HG03432 (cell line): ENCODE results near the gene AKTIP.

Source experiments
- ATAC-seq: cut with Tn5 transposase; IDR thresholded peaks from one replicate; pipeline ENCODE4 v1.9.1; 2021; ENCODE audit warnings: mild to moderate bottlenecking, moderate library complexity; ENCODE audit not compliant: unreplicated experiment

Gene AKTIP

DNA sequence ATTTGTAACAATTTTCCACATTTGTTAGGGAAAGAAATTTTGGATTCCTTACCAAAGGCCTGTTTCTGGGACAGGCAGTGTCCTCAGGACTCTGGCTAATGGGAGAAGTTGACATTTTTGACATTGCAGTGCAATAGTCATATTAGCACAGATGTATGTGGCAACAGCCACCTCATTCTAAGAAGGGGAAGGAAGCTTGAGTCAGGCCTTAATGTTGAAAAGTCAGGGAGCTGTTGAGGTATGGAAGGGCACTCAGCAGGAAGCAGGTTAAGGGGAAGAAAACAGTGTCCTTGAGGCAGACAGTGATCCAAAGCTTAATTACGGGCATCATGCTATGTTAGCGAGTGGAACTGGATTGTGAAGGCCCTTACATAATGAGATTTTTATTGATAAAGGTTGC lies 20.9 kb downstream of the AKTIP start:
- no peak for ATAC-seq

DNA sequence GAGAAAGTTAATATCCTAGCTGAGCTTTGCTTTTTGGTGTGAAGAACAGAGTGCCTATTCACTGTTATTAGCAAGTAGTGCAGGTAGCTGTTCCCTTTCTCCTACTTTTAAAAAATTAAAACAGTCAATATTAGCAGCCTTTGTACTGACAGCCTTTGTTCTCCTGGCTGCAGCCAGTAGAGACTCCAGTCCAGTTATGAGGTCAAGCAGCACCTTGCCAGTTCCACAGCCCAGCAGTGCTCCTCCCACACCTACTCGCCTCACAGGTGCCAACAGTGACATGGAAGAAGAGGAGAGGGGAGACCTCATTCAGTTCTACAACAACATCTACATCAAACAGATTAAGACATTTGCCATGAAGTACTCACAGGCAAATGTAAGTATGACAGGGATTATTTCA lies 22.6 kb downstream of the AKTIP start:
- ATAC-seq = no peak

DNA sequence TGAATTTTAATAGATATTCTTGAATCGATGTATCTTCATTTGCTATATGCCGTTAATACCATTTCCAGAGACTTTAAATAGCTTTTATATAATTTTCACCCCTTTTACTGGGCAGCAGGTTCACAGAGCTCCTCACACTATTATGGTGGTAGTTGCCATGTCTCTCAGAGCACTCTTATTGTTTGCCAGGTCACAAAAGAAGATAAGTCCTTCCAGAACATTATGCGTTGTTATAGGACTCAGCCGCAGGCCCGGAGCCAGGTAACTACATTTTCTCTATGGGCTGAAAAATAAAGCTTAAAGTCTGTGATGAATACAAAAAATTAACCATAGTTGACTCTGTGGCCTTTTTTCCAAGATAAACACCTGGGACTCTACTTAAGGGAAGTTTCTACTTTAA lies 24.0 kb downstream of the AKTIP start:
- no peak for ATAC-seq

DNA sequence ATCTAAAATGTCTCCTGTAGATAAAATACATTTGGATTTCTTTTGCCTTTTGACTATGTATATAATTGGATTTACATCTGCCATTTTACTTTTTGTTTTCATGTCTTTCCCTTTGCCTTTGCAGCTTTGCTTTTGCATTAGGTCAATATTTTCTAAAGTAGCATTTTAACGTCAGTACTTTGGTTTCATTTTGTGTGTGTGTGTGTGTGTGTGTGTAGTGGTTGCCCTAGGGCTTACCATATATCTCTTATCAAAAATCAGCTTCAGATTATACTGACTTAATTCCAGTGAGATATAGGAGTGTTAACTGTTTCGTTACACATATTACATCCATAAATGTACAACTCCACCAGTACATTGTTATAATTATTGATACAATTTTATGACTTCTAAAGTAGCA lies 26.1 kb downstream of the AKTIP start:
- ATAC-seq = no peak

DNA sequence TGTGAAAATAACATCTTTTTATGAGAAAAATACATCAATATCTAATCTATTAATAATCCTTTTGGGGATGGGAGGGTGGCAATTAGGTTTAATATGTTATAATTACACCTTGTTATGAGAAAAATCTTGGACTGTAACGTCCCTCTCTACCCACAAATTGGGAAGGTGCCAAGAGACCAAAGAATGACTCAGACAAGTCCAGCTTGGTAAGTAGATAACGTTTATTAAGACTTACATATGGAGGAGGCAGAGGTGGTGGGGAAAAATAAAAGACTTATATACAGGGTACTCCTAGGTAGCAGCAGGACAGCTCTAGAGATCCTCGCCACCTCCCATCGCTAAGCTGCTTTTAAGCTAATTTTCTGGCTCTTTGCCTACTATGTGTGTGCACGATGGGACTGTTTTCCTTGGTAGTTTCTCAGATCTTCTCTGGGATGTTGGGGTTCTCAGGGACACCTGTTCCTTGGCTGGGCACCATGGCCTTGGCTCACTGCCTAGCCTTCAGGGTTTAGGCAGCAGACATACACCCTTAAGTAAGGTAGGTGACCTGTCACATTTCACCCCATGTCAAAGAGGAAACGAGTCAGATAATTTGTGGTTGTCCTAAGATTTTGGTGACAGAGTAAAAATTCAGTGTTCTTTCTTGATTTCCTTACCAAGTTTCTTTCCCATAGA lies 37.3 kb downstream of the AKTIP start:
- no peak for ATAC-seq

DNA sequence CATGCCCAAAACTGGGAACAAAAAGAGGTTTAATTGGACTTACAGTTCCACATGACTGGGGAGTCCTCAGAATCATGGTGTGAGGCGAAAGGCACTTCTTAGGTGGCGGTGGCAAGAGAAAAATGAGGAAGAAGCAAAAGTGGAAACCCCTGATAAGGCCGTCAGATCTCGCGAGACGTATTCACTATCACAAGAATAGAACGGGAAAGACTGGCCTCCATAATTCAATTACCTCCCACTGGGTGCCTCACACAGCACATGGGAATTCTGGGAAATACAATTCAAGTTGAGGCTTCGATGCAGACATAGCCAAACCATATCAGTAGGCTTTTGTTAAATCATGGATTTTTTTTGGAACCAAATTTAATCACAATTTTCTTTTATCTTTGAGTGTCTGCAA lies 44.4 kb downstream of the AKTIP start:
- no peak for ATAC-seq

DNA sequence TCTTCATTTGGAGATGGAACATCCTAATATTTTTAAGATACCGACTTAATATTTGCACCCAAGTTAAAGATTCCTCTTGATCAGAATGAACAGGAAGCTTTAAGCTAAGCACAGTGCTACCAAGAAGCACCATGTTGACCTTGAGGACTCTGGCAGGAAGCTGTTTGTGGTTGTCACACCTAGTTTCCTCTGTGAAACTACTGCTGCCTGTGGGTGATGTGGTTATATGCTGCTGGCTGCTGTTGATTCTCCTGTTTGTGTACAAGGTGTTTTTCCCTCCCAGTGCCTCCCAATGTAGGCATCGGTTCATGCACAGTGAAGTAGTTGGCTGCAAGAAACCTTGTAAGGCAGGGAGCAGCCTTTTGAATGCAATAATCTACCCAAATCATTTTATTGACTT lies 45.3 kb downstream of the AKTIP start:
- peak; percentile 100 for ATAC-seq

DNA sequence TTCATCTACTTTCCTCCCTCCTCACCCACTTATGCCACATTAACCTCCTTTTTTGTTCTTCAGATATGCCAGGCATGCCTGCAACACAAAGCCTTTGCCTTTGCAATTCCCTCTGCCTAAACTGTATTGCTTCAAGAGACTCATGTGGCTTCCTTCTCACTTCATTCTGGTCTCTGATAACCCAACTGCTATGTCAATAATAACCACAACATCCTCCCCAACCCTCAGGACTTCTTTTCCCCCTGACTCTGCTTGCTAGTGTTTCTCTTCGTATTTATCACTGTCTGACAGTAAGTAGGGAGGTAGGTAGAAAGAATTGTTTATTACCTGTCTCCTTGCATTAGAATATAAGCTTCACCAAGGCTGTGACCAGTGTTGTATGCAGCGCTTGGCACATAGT lies 46.4 kb downstream of the AKTIP start:
- no peak for ATAC-seq

DNA sequence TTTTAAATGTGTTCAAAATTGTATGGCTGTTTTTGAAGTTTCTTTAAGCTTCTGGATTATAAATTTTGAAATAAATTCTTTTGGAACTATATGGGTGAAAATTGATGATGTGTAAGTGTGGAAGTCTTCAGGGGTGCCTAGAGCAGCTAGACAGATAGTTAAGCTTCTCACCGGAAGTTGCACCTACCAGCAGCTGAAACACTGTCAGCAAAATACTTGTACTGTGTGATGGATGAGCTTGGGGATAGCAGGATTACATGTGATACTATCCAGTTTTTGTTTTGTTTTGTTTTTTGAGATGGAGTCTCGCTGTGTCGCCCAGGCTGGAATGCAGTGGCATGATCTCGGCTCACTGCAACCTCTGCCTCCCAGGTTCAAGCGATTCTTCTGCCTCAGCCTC lies 49.1 kb downstream of the AKTIP start:
- ATAC-seq = no peak

DNA sequence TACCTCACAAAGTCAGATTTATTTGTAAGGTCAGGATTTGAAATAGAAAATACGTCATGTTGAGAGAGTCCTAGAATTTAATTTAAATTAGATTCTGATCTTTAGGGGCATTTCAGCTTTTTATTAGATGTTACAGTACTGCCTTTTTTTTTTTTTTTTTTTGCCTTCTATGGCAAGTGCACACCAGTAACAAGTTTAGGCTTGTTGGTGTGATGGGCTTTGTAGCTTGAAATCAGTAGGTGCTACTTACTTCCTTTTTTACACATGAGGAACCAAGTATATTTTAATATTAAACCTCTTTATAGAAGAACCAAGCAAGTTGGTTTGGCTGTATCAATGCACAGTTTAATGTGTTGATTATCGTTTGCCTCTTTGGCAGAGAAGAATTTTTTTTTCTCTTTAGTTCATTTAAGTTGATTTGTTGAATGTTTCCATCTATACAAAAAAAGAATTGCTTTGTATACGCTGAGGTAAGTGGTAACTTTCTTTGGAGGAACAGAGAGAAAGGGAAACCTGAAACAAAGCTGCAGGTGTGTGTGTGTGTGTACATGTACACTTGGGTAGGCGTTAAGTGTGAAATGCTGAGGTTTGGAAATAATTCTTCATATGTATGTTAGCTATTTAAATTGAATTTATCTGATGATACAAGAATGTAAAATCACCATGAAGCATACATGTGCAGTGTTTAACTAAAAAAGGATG lies 53.0 kb downstream of the AKTIP start:
- ATAC-seq = no peak

DNA sequence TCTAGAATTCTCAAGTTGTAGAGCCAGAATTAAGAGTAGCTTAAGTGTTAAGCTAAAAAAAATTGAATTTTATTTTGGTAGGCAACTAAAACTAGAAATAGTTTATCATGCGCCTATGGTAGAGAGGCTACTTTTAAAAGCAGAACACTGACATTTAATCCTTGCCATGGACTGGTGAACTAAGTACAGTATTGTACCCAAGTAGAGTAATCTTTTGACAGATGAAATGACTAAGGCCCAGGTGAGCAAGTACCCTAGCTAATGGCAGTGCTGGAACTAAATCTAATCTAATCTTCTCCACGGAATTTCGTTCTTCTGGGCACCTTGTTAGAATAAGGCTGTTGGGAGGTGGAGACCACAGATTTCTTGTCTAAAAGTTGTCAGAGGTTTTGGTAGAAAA lies 56.9 kb downstream of the AKTIP start:
- no peak for ATAC-seq

DNA sequence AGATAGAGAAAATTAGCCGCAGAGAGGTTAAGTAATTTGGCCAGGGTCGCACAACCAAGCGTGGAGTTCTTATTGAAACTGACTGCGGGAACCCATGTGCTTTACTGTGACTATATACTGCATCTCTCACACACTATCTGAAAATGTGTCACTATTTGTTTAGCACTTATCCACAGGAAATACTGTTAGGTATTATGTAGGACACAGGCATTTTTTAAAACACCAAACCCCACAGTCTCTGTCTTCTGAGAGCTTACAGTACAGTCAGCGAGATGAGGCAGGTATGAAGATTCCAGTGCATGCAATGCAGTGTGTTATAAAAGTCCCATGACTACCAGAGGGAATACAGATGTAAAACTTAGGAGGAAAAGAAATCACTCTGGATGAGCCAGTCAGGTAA lies 57.5 kb downstream of the AKTIP start:
- ATAC-seq = no peak
